ENCODE measurements around the gene PARK7. TPM values are rescaled to one million over a fixed set of nuclear protein-coding genes. Genes with fewer than 3 reads are reported as not detected.
A peak's percentile ranks its signal among the peaks of the same experiment; 100 is the strongest.

The PARK7 gene
- total and polyA plus RNA-seq, 2 experiments from 2014 or later, result 199 to 603 TPM

- DNase-seq (ENCODE audit: low read depth in 1 of 2, low spot score in 1 of 2), result no peak
- no peaks in the 10 kb centered on the region for H3K9me3 ChIP-seq (ENCODE audit: low read depth)
- no peak overlapping the region for H3K27ac ChIP-seq
- no peaks in the 10 kb centered on the region for H3K27me3 ChIP-seq
- no peaks in the 10 kb centered on the region for H3K36me3 ChIP-seq
- no peak for TF ChIP-seq CTCF (IDR thresholded peaks at IDR 0.05; ENCODE audit: low read depth, low read length)
- H3K4me1 ChIP-seq (ENCODE audit: low read depth), result no peaks in the 10 kb centered on the region
- no peak overlapping the region for H3K4me3 ChIP-seq
Measured at GRCh38 chr1:7930645-7931445, 30.7 kb upstream of the PARK7 start.

GRCh38 chr1:7931446-7931812, 30.1 kb upstream of the PARK7 start:
- H3K4me3 ChIP-seq, result no peak overlapping the region
- H3K27ac ChIP-seq, result no peak overlapping the region
- H3K27me3 ChIP-seq, result no peaks in the 10 kb centered on the region
- H3K9me3 ChIP-seq (ENCODE audit: low read depth), result no peaks in the 10 kb centered on the region
- TF ChIP-seq CTCF (IDR thresholded peaks at IDR 0.05; ENCODE audit: low read depth, low read length), result no peak
- no peaks in the 10 kb centered on the region for H3K36me3 ChIP-seq
- H3K4me1 ChIP-seq (ENCODE audit: low read depth), result no peaks in the 10 kb centered on the region
- no peak for DNase-seq (ENCODE audit: low read depth in 1 of 2, low spot score in 1 of 2)

- H3K4me3 ChIP-seq, result no peak overlapping the region
- H3K27ac ChIP-seq, result no peak overlapping the region
- no peaks in the 10 kb centered on the region for H3K27me3 ChIP-seq
- no peaks in the 10 kb centered on the region for H3K4me1 ChIP-seq (ENCODE audit: low read depth)
- no peaks in the 10 kb centered on the region for H3K9me3 ChIP-seq (ENCODE audit: low read depth)
- H3K36me3 ChIP-seq, result no peaks in the 10 kb centered on the region
- TF ChIP-seq CTCF (IDR thresholded peaks at IDR 0.05; ENCODE audit: low read depth, low read length), result no peak
- DNase-seq (ENCODE audit: low read depth in 1 of 2, low spot score in 1 of 2), result no peak
Measured at GRCh38 chr1:7932524-7933138, 28.9 kb upstream of the PARK7 start.

- Histone ChIP-seq H3K9me3 (ENCODE audit: low read depth) (no peaks in the 10 kb centered on the region), H3K27ac (no peak overlapping the region), H3K36me3 (no peaks in the 10 kb centered on the region), H3K4me1 (ENCODE audit: low read depth) (no peaks in the 10 kb centered on the region), H3K4me3 (no peak overlapping the region), H3K27me3 (peaks cover 38% of the 10 kb centered on the region)
- DNase-seq (ENCODE audit: low read depth in 1 of 2, low spot score in 1 of 2), result no peak
- TF ChIP-seq CTCF (IDR thresholded peaks at IDR 0.05; ENCODE audit: low read depth, low read length), result no peak
Measured at GRCh38 chr1:7938070-7938469, 23.4 kb upstream of the PARK7 start.

GRCh38 chr1:7940034-7940433, 21.5 kb upstream of the PARK7 start:
- Histone ChIP-seq H3K36me3 (no peaks in the 10 kb centered on the region), H3K9me3 (ENCODE audit: low read depth) (no peaks in the 10 kb centered on the region), H3K4me1 (ENCODE audit: low read depth) (no peaks in the 10 kb centered on the region), H3K27me3 (peaks cover 48% of the 10 kb centered on the region), H3K4me3 (no peak overlapping the region), H3K27ac (no peak overlapping the region)
- peak in 1 of 2 donors; percentile 52 for DNase-seq (ENCODE audit: low read depth in 1 of 2, low spot score in 1 of 2)
- no peak for TF ChIP-seq CTCF (IDR thresholded peaks at IDR 0.05; ENCODE audit: low read depth, low read length)

All from cardiac muscle cell (in vitro differentiated cells and primary cell).